ENCODE results near the gene ELSPBP1. TPM values are rescaled to one million over a fixed set of nuclear protein-coding genes. Genes with fewer than 3 reads are reported as not detected.

ELSPBP1 gene
- total RNA-seq, 1 experiment from 2014 or later = not detected

GRCh38 chr19:48060381-48060780 lies 65.9 kb downstream of the ELSPBP1 start:
- Histone ChIP-seq H3K4ac (ENCODE audit: low read depth, low read length) (no peak overlapping the region), H3K56ac (ENCODE audit: insufficient read length, low read depth, low read length) (no peak overlapping the region), H2BK120ac (ENCODE audit: low read depth, low read length, poor library complexity, severe bottlenecking) (no peak overlapping the region), H3K23me2 (ENCODE audit: insufficient read length, low read depth, low read length, poor library complexity, severe bottlenecking) (no peaks in the 10 kb centered on the region), H3K23ac (ENCODE audit: insufficient read length, low read depth, low read length) (no peak overlapping the region), H3K4me2 (ENCODE audit: insufficient read depth, insufficient read length, low read length) (no peak overlapping the region), H3K27me3 (ENCODE audit: insufficient read depth, low read length) (no peaks in the 10 kb centered on the region), H4K91ac (ENCODE audit: insufficient read length, low read depth, low read length) (no peak overlapping the region), H2AFZ (ENCODE audit: low read length) (no peak overlapping the region), H3K18ac (ENCODE audit: insufficient read length, low read depth, low read length) (no peak overlapping the region), H2AK5ac (ENCODE audit: insufficient read length, low read length) (no peak overlapping the region), H3K79me2 (ENCODE audit: insufficient read depth, low read length) (no peaks in the 10 kb centered on the region), H4K5ac (ENCODE audit: insufficient read length, low read depth, low read length) (no peak overlapping the region), H3K4me1 (ENCODE audit: insufficient read depth, low read length) (peaks cover 12% of the 10 kb centered on the region; the same call in 1 of the 2 replicates), H2BK15ac (ENCODE audit: low read depth, low read length) (no peak overlapping the region), H3T11ph (ENCODE audit: low read length) (no peak overlapping the region), H3K79me1 (ENCODE audit: insufficient read depth, low read depth, low read length, poor library complexity, severe bottlenecking) (no peaks in the 10 kb centered on the region), H4K20me1 (ENCODE audit: control insufficient read depth, insufficient read depth, insufficient read length) (no peaks in the 10 kb centered on the region), H2BK5ac (ENCODE audit: insufficient read length, low read length) (no peak overlapping the region), H3K9me3 (ENCODE audit: control insufficient read depth, low read depth, low read length) (no peaks in the 10 kb centered on the region), H3K27ac (ENCODE audit: insufficient read length, low read depth, low read length) (no peak overlapping the region), H3K14ac (ENCODE audit: insufficient read depth, low read length) (no peak overlapping the region), H2BK12ac (ENCODE audit: insufficient read length, low read depth, low read length) (no peak overlapping the region), H3K9ac (ENCODE audit: extremely low read depth, insufficient read length, low read length) (no peak overlapping the region), H2BK20ac (ENCODE audit: low read depth, low read length, poor library complexity, severe bottlenecking) (no peak overlapping the region), H4K8ac (replicated peaks; ENCODE audit: insufficient read length, low read depth, low read length) (no peak overlapping the region)
- no peak for DNase-seq
- TF ChIP-seq CTCF (conservative IDR thresholded peaks at IDR 0.05) = no peak
- H3K27me3 Mint-ChIP-seq (ENCODE audit: low read depth) = peaks cover 1% of the 10 kb centered on the region; the same call in 1 of the 2 replicates
- peaks cover 2 to 7% (median 6%) of the 10 kb centered on the region in 3 experiments; a peak in 5 of 7 replicates for H3K36me3 Mint-ChIP-seq (ENCODE audit: insufficient read depth in 1 of 3, low read depth in 3 of 3)
- H3K27ac Mint-ChIP-seq = no peak overlapping the region
- peaks cover 4 to 6% of the 10 kb centered on the region in 2 experiments; a peak in 1 of 5 replicates for H3K9me3 Mint-ChIP-seq
- H3K4me3 Mint-ChIP-seq = no peak overlapping the region
- no CpG with 5 or more reads among the region's 5 CpGs for WGBS (ENCODE audit: extremely low coverage, insufficient read length, low lambda C conversion rate)
- peaks cover 24 to 30% of the 10 kb centered on the region in 2 experiments for H3K4me1 Mint-ChIP-seq

Data from H9 (cell line).